ES-I3 (cell line): ENCODE data around the gene GFER.
"Not testable (repeated sequence)": the region's sequence is repeated elsewhere in the genome, so short reads cannot be mapped to it uniquely, and the experiment has no call there.

Experiments
- H3K36me3 ChIP-seq: 2 replicates; pipeline ENCODE4 v1.6.1; 2013; ENCODE audit warnings: mild to moderate bottlenecking, low read length, control low read depth, moderate library complexity; ENCODE audit not compliant: insufficient read depth
- H3K4me1 ChIP-seq: 2 replicates; pipeline ENCODE4 v1.6.1; 2013; ENCODE audit warnings: mild to moderate bottlenecking, control low read depth, low read length; ENCODE audit not compliant: insufficient read depth
- H3K9ac ChIP-seq: 2 replicates; pipeline ENCODE4 v1.6.1; 2013; ENCODE audit warnings: low read depth, mild to moderate bottlenecking, low read length, moderate library complexity
- H3K9me3 ChIP-seq: 2 replicates; pipeline ENCODE4 v1.6.1; 2013; ENCODE audit warnings: mild to moderate bottlenecking, low read length, moderate library complexity; ENCODE audit not compliant: control insufficient read depth, insufficient read depth

GFER gene

GRCh38 chr16:1946495-1947368 lies 37.3 kb upstream of the GFER start:
- no peaks in the 10 kb centered on the region for H3K36me3 ChIP-seq
- no peak overlapping the region for H3K9ac ChIP-seq
- H3K9me3 ChIP-seq: no peaks in the 10 kb centered on the region

GRCh38 chr16:1947369-1947670 lies 36.7 kb upstream of the GFER start:
- Histone ChIP-seq H3K4me1 (no peaks in the 10 kb centered on the region; the same call in 1 of the 2 replicates), H3K9ac (no peak overlapping the region), H3K36me3 (no peaks in the 10 kb centered on the region), H3K9me3 (no peaks in the 10 kb centered on the region)

More at GRCh38 chr16:1946495-1947368, 37.3 kb upstream of the GFER start:
- H3K4me1 ChIP-seq: peaks cover 4% of the 10 kb centered on the region; the same call in 1 of the 2 replicates

DNA sequence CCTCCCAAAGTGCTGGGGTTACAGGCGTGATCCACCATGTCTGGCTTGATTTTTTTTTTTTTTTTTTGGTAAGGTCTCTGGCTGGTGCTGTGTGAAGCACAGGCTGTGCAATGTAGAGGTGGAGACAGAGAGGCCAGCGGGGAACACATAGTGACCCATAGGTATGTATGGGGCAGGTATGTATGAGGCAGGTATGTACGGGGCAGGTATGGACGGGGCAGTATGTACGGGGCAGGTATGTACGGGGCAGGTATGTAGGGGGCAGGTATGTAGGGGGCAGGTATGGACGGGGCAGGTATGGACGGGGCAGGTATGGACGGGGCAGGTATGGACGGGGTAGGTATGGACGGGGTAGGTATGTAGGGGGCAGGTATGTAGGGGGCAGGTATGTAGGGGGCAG lies 34.5 kb upstream of the GFER start:
- no peak overlapping the region for H3K9ac ChIP-seq
- H3K9me3 ChIP-seq: no peaks in the 10 kb centered on the region
- H3K4me1 ChIP-seq: no peaks in the 10 kb centered on the region; the same call in 1 of the 2 replicates
- no peaks in the 10 kb centered on the region for H3K36me3 ChIP-seq

- no peaks in the 10 kb centered on the region for H3K4me1 ChIP-seq
- no peaks in the 10 kb centered on the region for H3K36me3 ChIP-seq
- H3K9me3 ChIP-seq: no peaks in the 10 kb centered on the region
- no peak overlapping the region for H3K9ac ChIP-seq
Measured at GRCh38 chr16:1950047-1950446, 33.9 kb upstream of the GFER start.

GRCh38 chr16:1950559-1950958 lies 33.4 kb upstream of the GFER start:
- H3K9me3 ChIP-seq: no peaks in the 10 kb centered on the region
- no peaks in the 10 kb centered on the region for H3K4me1 ChIP-seq
- H3K9ac ChIP-seq: no peak overlapping the region
- H3K36me3 ChIP-seq: no peaks in the 10 kb centered on the region

DNA sequence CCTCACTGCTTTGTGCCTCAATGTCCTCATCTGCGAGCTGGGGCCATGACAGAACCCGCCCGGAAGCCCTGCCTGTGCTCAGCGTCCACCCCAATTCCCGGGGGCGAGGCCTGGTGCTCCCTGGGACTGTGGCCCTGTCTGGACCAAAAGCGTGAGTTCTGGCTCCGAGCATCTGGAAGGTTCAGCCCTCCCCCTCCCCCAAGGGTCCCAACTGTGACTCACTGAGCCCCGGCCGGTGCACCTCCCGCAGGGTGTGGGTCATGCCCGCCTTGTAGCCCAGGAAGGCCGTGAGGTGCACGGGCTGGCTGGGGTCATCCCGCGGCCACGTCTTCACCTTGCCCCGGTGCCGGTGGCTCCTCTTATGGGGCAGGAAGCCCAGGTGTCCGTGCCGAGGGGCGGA lies 30.3 kb upstream of the GFER start:
- no peaks in the 10 kb centered on the region for H3K36me3 ChIP-seq
- H3K9me3 ChIP-seq: no peaks in the 10 kb centered on the region
- H3K4me1 ChIP-seq: no peaks in the 10 kb centered on the region
- H3K9ac ChIP-seq: no peak overlapping the region

- not testable (repeated sequence) for H3K9me3 ChIP-seq, H3K36me3 ChIP-seq, H3K9ac ChIP-seq, H3K4me1 ChIP-seq
Measured at GRCh38 chr16:1957434-1958142, 26.4 kb upstream of the GFER start.

- H3K4me1 ChIP-seq, H3K9me3 ChIP-seq, H3K9ac ChIP-seq: not testable (repeated sequence)
- peaks cover 12% of the 10 kb centered on the region for H3K36me3 ChIP-seq
Measured at GRCh38 chr16:1958143-1958491, 25.9 kb upstream of the GFER start.

DNA sequence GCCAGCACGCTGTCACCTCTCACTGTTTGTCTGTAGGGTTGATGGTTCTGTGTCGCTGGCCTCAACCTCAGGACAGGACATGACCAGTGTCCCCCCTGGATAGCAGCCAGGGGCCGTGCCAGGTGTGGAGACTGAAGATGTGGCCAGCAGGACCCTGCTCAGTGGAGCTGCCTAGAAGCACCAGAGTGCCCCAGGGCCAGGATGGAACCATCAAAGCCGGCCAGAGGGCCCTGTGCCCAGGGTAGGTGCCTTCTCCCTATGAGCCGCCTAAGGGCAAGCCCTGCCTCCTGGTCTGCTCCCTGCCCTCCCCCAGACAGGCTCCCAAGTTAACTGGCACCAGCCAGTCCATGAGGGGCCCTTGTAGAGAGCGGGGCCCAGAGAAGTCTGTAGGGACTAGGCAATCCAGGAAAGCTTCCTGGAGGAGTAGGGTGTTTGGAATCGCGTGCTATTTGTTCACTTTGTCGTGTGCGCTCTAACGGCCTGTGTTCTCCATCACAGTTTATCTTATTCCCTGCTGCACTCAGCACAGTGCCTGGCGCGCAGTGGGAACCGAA lies 25.2 kb upstream of the GFER start:
- H3K36me3 ChIP-seq: peaks cover 19% of the 10 kb centered on the region
- H3K9me3 ChIP-seq: no peaks in the 10 kb centered on the region
- H3K4me1 ChIP-seq: peaks cover 5% of the 10 kb centered on the region; the same call in 1 of the 2 replicates
- peak overlapping the region; percentile 91; the same call in 1 of the 2 replicates for H3K9ac ChIP-seq

- Histone ChIP-seq H3K4me1 (peaks cover 5% of the 10 kb centered on the region; the same call in 1 of the 2 replicates), H3K36me3 (peaks cover 22% of the 10 kb centered on the region), H3K9ac (peak within 1 kb of the TSS; percentile 91), H3K9me3 (no peaks in the 10 kb centered on the region)
Measured at GRCh38 chr16:1959269-1960039, 24.5 kb upstream of the GFER start, which contains the start of gene NDUFB10. Gene NDUFB10, plus strand, starts transcription at chr16:1959538. Its CDS starts 87 bp downstream, at chr16:1959625.

DNA sequence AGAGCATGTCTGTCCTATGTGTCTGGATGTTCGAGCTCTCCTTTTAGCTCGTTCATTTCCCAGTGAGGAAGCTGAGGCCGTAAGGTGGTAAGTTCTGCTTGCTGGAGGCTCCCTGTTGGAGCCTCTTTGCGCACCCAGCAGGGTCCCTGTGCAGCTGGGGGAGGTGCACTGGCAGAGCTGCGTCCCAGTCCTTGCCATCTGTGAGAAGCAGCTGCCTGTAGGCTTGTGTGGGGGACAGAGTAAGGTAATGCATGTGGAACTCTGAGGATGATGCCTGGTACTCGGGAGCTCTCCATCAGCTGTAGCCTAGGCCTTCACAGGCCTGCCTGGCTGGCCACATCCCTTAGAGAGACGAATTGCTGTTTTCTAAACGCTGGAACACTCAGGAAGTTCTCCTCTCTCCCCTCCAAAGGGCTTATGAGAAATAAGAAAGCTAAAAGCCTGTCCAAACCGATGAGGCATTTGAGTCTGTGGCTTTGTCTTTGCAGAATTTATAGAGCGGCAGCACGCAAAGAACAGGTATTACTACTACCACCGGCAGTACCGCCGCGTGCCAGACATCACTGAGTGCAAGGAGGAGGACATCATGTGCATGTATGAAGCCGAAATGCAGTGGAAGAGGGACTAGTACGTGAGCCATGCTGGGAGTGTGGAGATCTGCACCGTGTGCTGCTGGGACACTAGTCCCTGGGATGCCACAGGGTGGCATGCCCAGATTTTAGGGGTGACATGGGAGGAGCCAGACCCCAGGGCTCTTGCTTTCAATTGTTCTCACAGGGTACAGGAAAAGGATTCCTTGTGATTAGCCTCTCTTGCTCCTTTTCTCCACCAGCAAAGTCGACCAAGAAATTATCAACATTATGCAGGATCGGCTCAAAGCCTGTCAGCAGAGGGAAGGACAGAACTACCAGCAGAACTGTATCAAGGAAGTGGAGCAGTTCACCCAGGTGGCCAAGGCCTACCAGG lies 23.0 kb upstream of the GFER start:
- H3K9ac ChIP-seq: peak overlapping the region; percentile 91
- H3K4me1 ChIP-seq: peaks cover 5% of the 10 kb centered on the region; the same call in 1 of the 2 replicates
- peaks cover 22% of the 10 kb centered on the region for H3K36me3 ChIP-seq
- no peaks in the 10 kb centered on the region for H3K9me3 ChIP-seq

DNA sequence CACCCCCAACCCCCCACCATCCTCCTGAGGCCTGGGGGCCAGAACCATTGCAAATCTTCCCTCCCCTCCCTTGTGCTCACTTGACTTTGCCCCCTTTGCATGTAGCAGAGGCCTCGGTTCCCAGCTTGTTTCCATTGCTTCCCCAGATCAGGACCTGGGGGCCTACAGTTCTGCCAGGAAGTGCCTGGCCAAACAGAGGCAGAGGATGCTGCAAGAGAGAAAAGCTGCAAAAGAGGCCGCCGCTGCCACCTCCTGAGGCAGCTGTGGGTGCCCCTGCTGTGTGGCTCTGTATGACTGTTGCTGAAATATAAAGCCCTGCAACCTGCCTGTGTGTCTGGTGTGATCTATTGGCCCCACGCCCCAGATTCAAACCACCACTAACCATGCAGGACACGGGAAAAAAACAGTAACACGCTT lies 22.3 kb upstream of the GFER start:
- Histone ChIP-seq H3K4me1 (peaks cover 5% of the 10 kb centered on the region; the same call in 1 of the 2 replicates), H3K9ac (no peak overlapping the region)

More for the DNA sequence above, 22.3 kb upstream of the GFER start:
- H3K9me3 ChIP-seq: no peaks in the 10 kb centered on the region
- H3K36me3 ChIP-seq: peaks cover 22% of the 10 kb centered on the region
